Measurements from ENCODE around the gene RAB7A. TPM values are rescaled to one million over a fixed set of nuclear protein-coding genes. Genes with fewer than 3 reads are reported as not detected.
"Not testable (repeated sequence)": the region's sequence is repeated elsewhere in the genome, so short reads cannot be mapped to it uniquely, and the experiment has no call there.

The RAB7A gene
- total and polyA plus RNA-seq, 4 donors: 72.8 to 392 (median 202) TPM

GRCh38 chr3:128823631-128824030 is 97.6 kb downstream of the RAB7A start:
- no peak overlapping the region for H3K27ac ChIP-seq (ENCODE audit: low read depth, low read length)
- WGBS (ENCODE audit: insufficient coverage): 89% methylated on average over 2 of the region's 3 CpGs

DNA sequence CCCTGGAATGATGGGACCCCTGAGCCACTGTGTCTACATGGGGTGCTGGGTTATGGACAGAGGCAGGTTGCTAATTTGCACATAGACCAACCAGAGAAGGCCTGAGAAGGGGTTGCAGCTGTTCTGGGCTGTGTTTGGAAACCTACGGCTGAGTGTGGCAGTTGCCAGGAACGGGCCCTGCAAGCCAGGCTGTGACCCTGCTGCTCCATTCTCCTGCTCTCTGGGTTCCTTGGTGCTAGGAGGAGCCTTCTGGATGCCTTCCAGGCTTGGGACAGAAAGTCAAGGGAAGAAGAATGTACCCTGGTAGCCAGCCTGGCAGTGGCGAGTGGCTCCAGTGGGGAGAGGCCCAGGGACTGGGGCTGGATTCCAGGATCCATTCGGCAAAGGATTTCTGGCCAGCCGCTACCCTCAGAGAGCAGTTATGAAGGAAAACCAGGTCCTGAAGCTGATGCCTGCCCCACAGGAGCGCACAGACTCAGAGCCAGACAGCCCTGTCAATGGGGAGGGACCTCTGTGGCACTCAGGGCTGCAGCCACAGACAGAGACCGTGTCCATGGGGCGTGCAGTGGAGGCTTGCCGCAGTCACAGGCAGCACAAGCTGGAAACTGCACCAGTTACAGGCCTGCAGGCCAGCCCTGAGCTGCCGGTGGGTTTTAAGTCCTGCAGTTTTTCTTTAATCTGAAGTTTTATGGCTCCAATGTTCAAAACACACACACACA is 98.3 kb downstream of the RAB7A start:
- no peak overlapping the region for H3K27ac ChIP-seq (ENCODE audit: low read depth, low read length)
- no peaks in the 10 kb centered on the region for H3K9me3 ChIP-seq (ENCODE audit: control insufficient read depth, insufficient read depth, low read length)
- DNase-seq (ENCODE audit: low read depth in 4 of 6, low spot score in 6 of 6): peak in 1 of 6 donors; percentile 36
- 75% methylated on average over 10 of the region's 10 CpGs for WGBS (ENCODE audit: insufficient coverage)
- no peaks in the 10 kb centered on the region for H3K27me3 ChIP-seq (ENCODE audit: control insufficient read depth, insufficient read depth, low read length)
- H3K36me3 ChIP-seq (ENCODE audit: control insufficient read depth, insufficient read depth, low read length): peaks cover 17% of the 10 kb centered on the region
- no peak overlapping the region for H3K4me3 ChIP-seq (ENCODE audit: low read depth, low read length)
- H3K4me1 ChIP-seq (ENCODE audit: control insufficient read depth, insufficient read depth, low read length): peaks cover 22% of the 10 kb centered on the region

More at GRCh38 chr3:128823631-128824030, 97.6 kb downstream of the RAB7A start:
- H3K27me3 ChIP-seq (ENCODE audit: control insufficient read depth, insufficient read depth, low read length): no peaks in the 10 kb centered on the region
- no peak for DNase-seq (ENCODE audit: low read depth in 4 of 6, low spot score in 6 of 6)
- no peak overlapping the region for H3K4me3 ChIP-seq (ENCODE audit: low read depth, low read length)
- peaks cover 22% of the 10 kb centered on the region for H3K4me1 ChIP-seq (ENCODE audit: control insufficient read depth, insufficient read depth, low read length)
- peaks cover 17% of the 10 kb centered on the region for H3K36me3 ChIP-seq (ENCODE audit: control insufficient read depth, insufficient read depth, low read length)
- no peaks in the 10 kb centered on the region for H3K9me3 ChIP-seq (ENCODE audit: control insufficient read depth, insufficient read depth, low read length)

DNA sequence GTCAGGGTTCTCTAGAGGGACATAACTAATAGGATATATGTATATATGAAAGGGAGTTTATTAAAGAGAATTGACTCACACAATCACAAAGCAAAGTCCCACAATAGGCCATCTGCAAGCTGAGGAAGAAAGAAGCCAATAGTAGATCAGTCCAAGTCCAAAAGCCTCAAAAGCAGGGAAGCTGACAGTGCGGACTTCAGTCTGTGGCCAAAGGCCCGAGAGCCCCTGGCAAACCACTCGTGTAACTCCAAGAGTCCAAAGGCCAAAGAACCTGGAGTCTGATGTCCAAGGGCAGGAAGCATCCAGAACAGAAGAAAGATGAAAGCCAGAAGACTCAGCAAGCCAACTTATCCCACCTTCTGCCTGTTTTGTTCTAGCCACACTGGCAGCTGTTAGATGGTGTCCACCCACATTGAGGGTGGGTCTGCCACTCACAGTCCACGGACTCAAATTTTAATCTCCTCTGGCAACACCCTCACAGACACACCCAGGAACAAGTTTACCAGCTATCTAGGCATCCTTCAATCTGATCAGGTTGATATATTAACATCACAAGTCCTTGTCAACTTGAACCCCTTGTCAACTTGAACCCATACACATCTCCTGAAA is 99.2 kb downstream of the RAB7A start:
- 82% methylated on average over 4 of the region's 4 CpGs for WGBS (ENCODE audit: insufficient coverage)
- no peak overlapping the region for H3K4me3 ChIP-seq (ENCODE audit: low read depth, low read length)
- no peaks in the 10 kb centered on the region for H3K9me3 ChIP-seq (ENCODE audit: control insufficient read depth, insufficient read depth, low read length)
- no peak for DNase-seq (ENCODE audit: low read depth in 4 of 6, low spot score in 6 of 6)
- H3K36me3 ChIP-seq (ENCODE audit: control insufficient read depth, insufficient read depth, low read length): peaks cover 13% of the 10 kb centered on the region
- peaks cover 22% of the 10 kb centered on the region for H3K4me1 ChIP-seq (ENCODE audit: control insufficient read depth, insufficient read depth, low read length)
- H3K27ac ChIP-seq (ENCODE audit: low read depth, low read length): no peak overlapping the region
- no peaks in the 10 kb centered on the region for H3K27me3 ChIP-seq (ENCODE audit: control insufficient read depth, insufficient read depth, low read length)

GRCh38 chr3:128829087-128829486 is 103.1 kb downstream of the RAB7A start:
- H3K4me3 ChIP-seq (ENCODE audit: low read depth, low read length); H3K36me3 ChIP-seq (ENCODE audit: control insufficient read depth, insufficient read depth, low read length); H3K9me3 ChIP-seq (ENCODE audit: control insufficient read depth, insufficient read depth, low read length); H3K27ac ChIP-seq (ENCODE audit: low read depth, low read length); H3K27me3 ChIP-seq (ENCODE audit: control insufficient read depth, insufficient read depth, low read length); DNase-seq (ENCODE audit: low read depth in 4 of 6, low spot score in 6 of 6): not testable (repeated sequence)
- peaks cover 11% of the 10 kb centered on the region for H3K4me1 ChIP-seq (ENCODE audit: control insufficient read depth, insufficient read depth, low read length)
- no CpG with 5 or more reads among the region's 9 CpGs for WGBS (ENCODE audit: insufficient coverage)

DNA sequence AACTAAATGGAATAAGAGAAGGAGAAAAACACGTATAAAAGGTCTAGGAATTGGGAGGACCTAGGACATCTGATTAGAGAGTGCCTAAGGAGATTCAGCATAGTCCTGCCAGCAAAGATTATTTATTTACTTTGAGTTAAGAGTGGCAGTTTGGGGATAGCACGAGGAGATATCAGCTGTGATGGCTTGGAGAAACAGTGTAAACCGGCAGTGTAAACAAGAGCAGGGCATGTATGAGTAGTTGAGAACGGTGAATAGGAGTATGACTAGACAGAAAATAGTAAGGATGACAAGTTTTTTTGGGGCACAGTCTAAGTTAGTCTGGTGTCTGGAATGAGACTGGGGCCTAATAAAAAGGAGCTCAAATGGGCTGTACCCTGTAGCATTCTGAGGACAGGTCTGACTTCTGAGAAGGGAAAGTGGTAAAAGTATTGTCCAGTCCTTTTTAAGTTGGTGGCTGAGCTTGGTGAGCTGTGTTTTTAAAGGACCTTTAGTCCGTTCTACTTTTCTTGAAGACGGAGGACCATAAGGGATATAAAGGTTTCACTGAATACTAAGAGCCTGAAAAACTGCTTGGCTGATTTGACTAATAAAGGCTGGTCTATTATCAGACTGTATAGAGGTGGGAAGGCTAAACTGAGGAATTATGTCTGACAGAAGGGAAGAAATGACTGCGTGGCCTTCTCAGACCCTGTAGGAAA is 104.1 kb downstream of the RAB7A start:
- H3K27ac ChIP-seq (ENCODE audit: low read depth, low read length); H3K4me3 ChIP-seq (ENCODE audit: low read depth, low read length); H3K36me3 ChIP-seq (ENCODE audit: control insufficient read depth, insufficient read depth, low read length); H3K4me1 ChIP-seq (ENCODE audit: control insufficient read depth, insufficient read depth, low read length); H3K9me3 ChIP-seq (ENCODE audit: control insufficient read depth, insufficient read depth, low read length); H3K27me3 ChIP-seq (ENCODE audit: control insufficient read depth, insufficient read depth, low read length); DNase-seq (ENCODE audit: low read depth in 4 of 6, low spot score in 6 of 6): not testable (repeated sequence)
- 77% methylated on average over 5 of the region's 7 CpGs for WGBS (ENCODE audit: insufficient coverage)

DNA sequence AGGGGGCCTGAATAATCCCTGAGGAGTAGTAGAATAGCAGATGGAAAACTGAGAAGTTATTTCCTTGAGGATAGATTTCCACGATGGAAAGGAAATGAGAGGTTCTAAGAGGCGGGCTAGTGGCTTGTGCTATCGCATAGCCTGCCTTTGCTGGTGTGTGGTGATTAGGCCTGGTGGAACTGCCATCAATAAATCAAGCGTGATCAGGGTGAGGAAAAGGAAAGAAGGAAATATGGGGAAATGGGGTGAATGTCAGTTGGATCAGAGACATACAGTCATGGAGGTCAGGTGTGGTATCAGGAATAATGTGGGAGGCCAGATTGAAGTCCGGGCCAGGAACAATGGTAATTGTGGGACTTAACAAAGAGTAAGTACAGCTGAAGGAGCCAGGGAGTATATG is 104.8 kb downstream of the RAB7A start:
- not testable (repeated sequence) for H3K4me3 ChIP-seq (ENCODE audit: low read depth, low read length); H3K27me3 ChIP-seq (ENCODE audit: control insufficient read depth, insufficient read depth, low read length); DNase-seq (ENCODE audit: low read depth in 4 of 6, low spot score in 6 of 6); H3K36me3 ChIP-seq (ENCODE audit: control insufficient read depth, insufficient read depth, low read length); H3K9me3 ChIP-seq (ENCODE audit: control insufficient read depth, insufficient read depth, low read length); H3K4me1 ChIP-seq (ENCODE audit: control insufficient read depth, insufficient read depth, low read length); H3K27ac ChIP-seq (ENCODE audit: low read depth, low read length)
- WGBS (ENCODE audit: insufficient coverage): 77% methylated on average over 5 of the region's 5 CpGs

DNA sequence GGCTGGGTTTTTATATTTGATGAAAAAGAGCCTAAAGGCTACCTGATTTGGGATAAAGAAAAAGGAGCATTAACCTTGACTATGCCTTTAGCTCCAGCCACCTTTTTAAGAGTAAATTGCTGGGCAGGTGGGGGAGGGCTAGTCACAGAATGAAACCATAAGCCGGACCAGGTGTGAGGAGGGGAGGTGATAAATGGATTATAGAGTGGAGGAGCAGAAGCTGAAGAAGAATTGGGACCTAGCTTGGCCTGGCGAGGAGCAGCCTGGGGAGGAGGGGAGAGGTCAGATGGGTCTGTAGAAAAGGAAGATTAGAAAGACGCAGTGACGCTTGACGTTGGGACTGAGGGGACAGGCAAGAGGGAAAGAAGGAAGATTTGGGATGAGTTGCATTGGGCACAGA is 107.0 kb downstream of the RAB7A start:
- not testable (repeated sequence) for H3K4me1 ChIP-seq (ENCODE audit: control insufficient read depth, insufficient read depth, low read length); H3K27me3 ChIP-seq (ENCODE audit: control insufficient read depth, insufficient read depth, low read length); H3K9me3 ChIP-seq (ENCODE audit: control insufficient read depth, insufficient read depth, low read length); H3K4me3 ChIP-seq (ENCODE audit: low read depth, low read length); H3K36me3 ChIP-seq (ENCODE audit: control insufficient read depth, insufficient read depth, low read length); H3K27ac ChIP-seq (ENCODE audit: low read depth, low read length); DNase-seq (ENCODE audit: low read depth in 4 of 6, low spot score in 6 of 6)
- 91% methylated on average over 5 of the region's 5 CpGs for WGBS (ENCODE audit: insufficient coverage)

DNA sequence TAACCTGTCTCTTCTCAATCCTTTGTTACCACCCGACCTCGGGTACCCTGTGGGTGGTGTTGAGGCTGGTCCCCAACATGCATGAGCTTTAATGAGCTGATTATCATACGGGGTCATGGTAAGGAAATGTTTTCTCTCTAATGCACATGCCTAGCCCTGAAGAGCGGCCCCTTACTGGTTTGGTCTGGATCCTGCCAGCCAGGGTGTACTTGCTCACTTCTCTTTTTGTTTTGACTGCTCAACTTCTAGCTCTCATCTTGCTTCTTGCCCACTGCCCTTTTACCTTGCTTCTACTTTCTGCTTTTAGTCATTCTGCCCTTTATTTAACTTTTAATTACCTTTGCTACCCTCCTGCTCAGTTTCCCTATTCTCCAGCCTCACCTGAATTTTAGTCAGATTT is 109.1 kb downstream of the RAB7A start:
- Histone ChIP-seq H3K4me1 (ENCODE audit: control insufficient read depth, insufficient read depth, low read length) (no peaks in the 10 kb centered on the region), H3K4me3 (ENCODE audit: low read depth, low read length) (no peak overlapping the region), H3K27me3 (ENCODE audit: control insufficient read depth, insufficient read depth, low read length) (no peaks in the 10 kb centered on the region), H3K27ac (ENCODE audit: low read depth, low read length) (no peak overlapping the region), H3K9me3 (ENCODE audit: control insufficient read depth, insufficient read depth, low read length) (no peaks in the 10 kb centered on the region), H3K36me3 (ENCODE audit: control insufficient read depth, insufficient read depth, low read length) (no peaks in the 10 kb centered on the region)
- 100% methylated on average over 1 of the region's 4 CpGs for WGBS (ENCODE audit: insufficient coverage)
- DNase-seq (ENCODE audit: low read depth in 4 of 6, low spot score in 6 of 6): no peak

DNA sequence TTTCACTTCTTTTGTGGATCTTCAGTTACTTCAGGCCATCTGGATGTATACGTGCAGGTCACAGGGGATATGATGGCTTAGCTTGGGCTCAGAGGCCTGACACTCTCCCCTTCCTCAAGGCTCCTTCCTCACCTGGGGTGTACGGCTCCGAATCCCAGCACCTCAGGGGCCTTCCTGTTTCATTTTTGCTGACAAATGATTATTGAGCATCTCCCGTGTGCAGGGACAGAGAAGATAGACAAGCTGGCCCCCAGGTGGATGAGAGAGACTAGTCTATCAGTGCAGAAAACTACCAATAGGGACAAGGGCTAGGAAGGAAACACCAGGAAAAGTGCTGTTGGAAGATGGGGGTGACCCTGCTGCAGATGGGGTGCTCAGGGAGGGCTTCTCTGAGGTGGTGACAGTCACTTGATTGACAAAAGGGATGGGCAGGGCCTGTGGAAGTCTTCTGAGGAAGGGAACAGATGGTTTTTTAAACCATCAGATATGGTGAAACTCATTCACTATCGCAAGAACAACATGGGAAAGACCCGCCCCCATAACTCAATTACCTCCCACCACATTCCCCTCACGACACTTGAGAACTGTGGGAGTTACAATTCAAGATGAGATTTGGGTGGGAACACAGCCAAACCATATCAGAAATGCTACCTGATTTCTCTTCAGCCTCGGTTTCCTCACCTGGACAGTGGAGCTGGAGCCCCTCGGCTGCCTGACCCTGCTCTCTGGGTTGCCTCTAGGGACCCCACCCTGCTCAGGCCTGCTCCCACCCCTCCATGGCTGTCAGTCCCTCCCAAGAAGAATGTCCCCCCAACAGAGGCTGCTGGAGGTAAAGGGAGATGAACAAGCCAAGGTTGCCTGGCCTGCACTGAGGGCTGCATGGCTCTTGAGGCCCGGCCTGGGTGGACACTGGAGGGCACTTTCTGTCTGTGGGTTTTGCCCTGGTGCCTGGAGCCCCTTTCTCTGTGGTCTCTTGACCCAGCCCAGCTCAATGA is 116.2 kb downstream of the RAB7A start:
- Histone ChIP-seq H3K4me3 (ENCODE audit: low read depth, low read length) (no peak overlapping the region), H3K9me3 (ENCODE audit: control insufficient read depth, insufficient read depth, low read length) (no peaks in the 10 kb centered on the region), H3K27me3 (ENCODE audit: control insufficient read depth, insufficient read depth, low read length) (no peaks in the 10 kb centered on the region), H3K4me1 (ENCODE audit: control insufficient read depth, insufficient read depth, low read length) (peaks cover 25% of the 10 kb centered on the region), H3K36me3 (ENCODE audit: control insufficient read depth, insufficient read depth, low read length) (no peaks in the 10 kb centered on the region), H3K27ac (ENCODE audit: low read depth, low read length) (no peak overlapping the region)
- DNase-seq (ENCODE audit: low read depth in 4 of 6, low spot score in 6 of 6): no peak
- 90% methylated on average over 3 of the region's 10 CpGs for WGBS (ENCODE audit: insufficient coverage)
